ENCODE results near the gene SCAF1. TPM values are rescaled to one million over a fixed set of nuclear protein-coding genes. Genes with fewer than 3 reads are reported as not detected.
A peak's percentile ranks its signal among the peaks of the same experiment; 100 is the strongest.
"Not testable (repeated sequence)": the region's sequence is repeated elsewhere in the genome, so short reads cannot be mapped to it uniquely, and the experiment has no call there.

The SCAF1 gene
- total RNA-seq, 1 donor from 2014 or later, result 38.8 TPM

DNA sequence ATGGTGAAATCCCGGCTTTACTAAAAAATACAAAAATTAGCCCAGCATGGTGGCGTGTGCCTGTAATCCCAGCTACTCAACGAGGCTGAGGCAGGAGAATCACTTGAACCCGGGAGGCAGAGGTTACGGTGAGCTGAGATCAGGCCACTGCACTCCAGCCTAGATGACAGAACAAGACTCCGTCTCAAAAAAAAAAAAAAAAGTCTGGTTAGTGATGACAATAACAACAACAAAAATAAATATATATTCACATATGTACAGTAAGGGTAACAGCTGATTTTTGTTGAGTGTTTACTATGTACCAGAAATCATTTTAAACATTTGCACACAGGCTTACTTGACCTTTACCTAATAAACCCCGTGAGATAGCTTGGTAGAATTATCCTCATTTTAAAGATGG, 25.1 kb upstream of the SCAF1 start:
- H3K27ac ChIP-seq (replicated peaks), result no peak overlapping the region
- H3K9me3 ChIP-seq (replicated peaks), result peaks cover 5% of the 10 kb centered on the region
- no peaks in the 10 kb centered on the region for H3K27me3 ChIP-seq (ENCODE audit: low read depth)
- no peak for DNase-seq
- peaks cover 27% of the 10 kb centered on the region for H3K4me1 ChIP-seq
- intact Hi-C loops (cut with micrococcal nuclease), result no loop called here
- no peak for TF ChIP-seq CTCF (IDR thresholded peaks at IDR 0.05; ENCODE audit: borderline replicate concordance)
- peaks cover 66% of the 10 kb centered on the region for H3K36me3 ChIP-seq
- no peak overlapping the region for H3K4me3 ChIP-seq

- H3K27ac ChIP-seq (replicated peaks); DNase-seq; H3K4me3 ChIP-seq; intact Hi-C loops (cut with micrococcal nuclease); H3K9me3 ChIP-seq (replicated peaks); H3K27me3 ChIP-seq (ENCODE audit: low read depth): not testable (repeated sequence)
- peaks cover 18% of the 10 kb centered on the region for H3K4me1 ChIP-seq
- H3K36me3 ChIP-seq, result peaks cover 72% of the 10 kb centered on the region
Measured at GRCh38 chr19:49617860-49618259, 24.1 kb upstream of the SCAF1 start.

- intact Hi-C loops (cut with micrococcal nuclease), result no loop called here
Measured at GRCh38 chr19:49624967-49625910, 16.8 kb upstream of the SCAF1 start.

DNA sequence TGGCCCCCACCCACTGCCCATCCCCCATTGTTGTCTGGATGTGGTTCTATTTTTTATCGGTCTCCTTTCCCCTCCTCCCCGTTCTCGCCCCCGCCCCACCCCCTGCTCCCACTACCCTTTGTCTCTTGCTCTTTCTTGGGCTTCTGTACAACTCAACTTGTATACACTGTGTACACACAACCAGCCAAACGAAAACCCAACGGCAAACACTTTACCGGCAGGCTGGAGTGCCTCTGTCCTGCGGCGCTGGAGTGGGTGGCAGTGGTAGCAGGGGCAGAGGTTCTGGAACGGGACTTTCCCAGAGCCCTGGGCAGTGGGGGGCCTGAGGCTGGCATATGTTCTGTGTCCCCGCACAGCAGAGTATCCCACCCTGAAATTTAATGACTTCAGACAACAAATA, 15.8 kb upstream of the SCAF1 start:
- Histone ChIP-seq H3K4me3 (no peak overlapping the region), H3K9me3 (replicated peaks) (no peaks in the 10 kb centered on the region), H3K27ac (replicated peaks) (no peak overlapping the region), H3K4me1 (peaks cover 16% of the 10 kb centered on the region), H3K36me3 (peaks cover 40% of the 10 kb centered on the region), H3K27me3 (ENCODE audit: low read depth) (no peaks in the 10 kb centered on the region)
- DNase-seq, result no peak
- intact Hi-C loops (cut with micrococcal nuclease), result no loop called here
- TF ChIP-seq CTCF (IDR thresholded peaks at IDR 0.05; ENCODE audit: borderline replicate concordance), result no peak

More at GRCh38 chr19:49624967-49625910, 16.8 kb upstream of the SCAF1 start:
- Histone ChIP-seq H3K36me3 (peaks cover 43% of the 10 kb centered on the region), H3K4me3 (no peak overlapping the region), H3K27me3 (ENCODE audit: low read depth) (no peaks in the 10 kb centered on the region), H3K27ac (replicated peaks) (no peak overlapping the region), H3K9me3 (replicated peaks) (no peaks in the 10 kb centered on the region), H3K4me1 (peaks cover 9% of the 10 kb centered on the region)
- TF ChIP-seq CTCF (IDR thresholded peaks at IDR 0.05; ENCODE audit: borderline replicate concordance), result no peak
- no peak for DNase-seq

- TF ChIP-seq CTCF (IDR thresholded peaks at IDR 0.05; ENCODE audit: borderline replicate concordance), result no peak
- no peaks in the 10 kb centered on the region for H3K9me3 ChIP-seq (replicated peaks)
- H3K27me3 ChIP-seq (ENCODE audit: low read depth), result no peaks in the 10 kb centered on the region
- intact Hi-C loops (cut with micrococcal nuclease), result no loop called here
- H3K4me1 ChIP-seq, result peaks cover 32% of the 10 kb centered on the region
- peak overlapping the region; percentile 43 for H3K27ac ChIP-seq (replicated peaks)
- no peak overlapping the region for H3K4me3 ChIP-seq
- no peak for DNase-seq
- peaks cover 30% of the 10 kb centered on the region for H3K36me3 ChIP-seq
Measured at GRCh38 chr19:49629659-49630058, 12.3 kb upstream of the SCAF1 start.

GRCh38 chr19:49631014-49631588, 10.9 kb upstream of the SCAF1 start:
- Histone ChIP-seq H3K4me3 (no peak overlapping the region), H3K27me3 (ENCODE audit: low read depth) (no peaks in the 10 kb centered on the region), H3K4me1 (peaks cover 46% of the 10 kb centered on the region), H3K36me3 (peaks cover 30% of the 10 kb centered on the region), H3K9me3 (replicated peaks) (no peaks in the 10 kb centered on the region), H3K27ac (replicated peaks) (peak overlapping the region; percentile 60)
- no peak for DNase-seq
- intact Hi-C loops (cut with micrococcal nuclease), result no loop called here
- TF ChIP-seq CTCF (IDR thresholded peaks at IDR 0.05; ENCODE audit: borderline replicate concordance), result no peak
